ENCODE results near the gene UNK. TPM values are rescaled to one million over a fixed set of nuclear protein-coding genes. Genes with fewer than 3 reads are reported as not detected.
A peak's percentile ranks its signal among the peaks of the same experiment; 100 is the strongest.
"Not testable (repeated sequence)": the region's sequence is repeated elsewhere in the genome, so short reads cannot be mapped to it uniquely, and the experiment has no call there.

The UNK gene
- total and polyA plus RNA-seq, 9 of the 15 experiments (the other 6 are each of a cell fraction or from before 2014, with no cell fraction given): 12.8 to 38.6 (median 24.8) TPM

- TF ChIP-seq, protein P1, sequence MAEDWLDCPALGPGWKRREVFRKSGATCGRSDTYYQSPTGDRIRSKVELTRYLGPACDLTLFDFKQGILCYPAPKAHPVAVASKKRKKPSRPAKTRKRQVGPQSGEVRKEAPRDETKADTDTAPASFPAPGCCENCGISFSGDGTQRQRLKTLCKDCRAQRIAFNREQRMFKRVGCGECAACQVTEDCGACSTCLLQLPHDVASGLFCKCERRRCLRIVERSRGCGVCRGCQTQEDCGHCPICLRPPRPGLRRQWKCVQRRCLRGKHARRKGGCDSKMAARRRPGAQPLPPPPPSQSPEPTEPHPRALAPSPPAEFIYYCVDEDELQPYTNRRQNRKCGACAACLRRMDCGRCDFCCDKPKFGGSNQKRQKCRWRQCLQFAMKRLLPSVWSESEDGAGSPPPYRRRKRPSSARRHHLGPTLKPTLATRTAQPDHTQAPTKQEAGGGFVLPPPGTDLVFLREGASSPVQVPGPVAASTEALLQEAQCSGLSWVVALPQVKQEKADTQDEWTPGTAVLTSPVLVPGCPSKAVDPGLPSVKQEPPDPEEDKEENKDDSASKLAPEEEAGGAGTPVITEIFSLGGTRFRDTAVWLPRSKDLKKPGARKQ (CRISPR knock-in tag; IDR thresholded peaks at IDR 0.05): no peak
- TF ChIP-seq NCOA2 (IDR thresholded peaks at IDR 0.05; ENCODE audit: partially characterized antibody in 2 of 2) (no peak), ZNF785 (CRISPR knock-in tag; IDR thresholded peaks at IDR 0.05) (no peak), LCOR (CRISPR knock-in tag; IDR thresholded peaks at IDR 0.05) (no peak), COPS2 (conservative IDR thresholded peaks at IDR 0.05) (no peak), TFAP4 (CRISPR knock-in tag; IDR thresholded peaks at IDR 0.05; ENCODE audit: borderline replicate concordance) (peak; percentile 40; the same call in 1 of the 2 replicates), RFX1 (IDR thresholded peaks at IDR 0.05) (peak; percentile 75; the same call in 1 of the 2 replicates), ZEB2 (IDR thresholded peaks at IDR 0.05) (no peak), ARID3A (IDR thresholded peaks at IDR 0.05; ENCODE audit: borderline replicate concordance, low read depth, low read length) (no peak), HNRNPL (IDR thresholded peaks at IDR 0.05; ENCODE audit: low read depth, low read length) (no peak), HEY1 (CRISPR knock-in tag; IDR thresholded peaks at IDR 0.05; ENCODE audit: borderline replicate concordance) (no peak)
Measured at GRCh38 chr17:75864448-75864871, 79.9 kb downstream of the UNK start (continued).

- 79% methylated on average over 4 of the region's 4 CpGs for WGBS (ENCODE audit: insufficient coverage, low coverage, missing lambda C conversion rate)
- Histone ChIP-seq H3K4me2 (ENCODE audit: insufficient read depth, low read length) (peak overlapping the region; percentile 29), H3K4me1 (replicated peaks in 1 of 2; ENCODE audit: control insufficient read depth in 2 of 2, insufficient read depth in 2 of 2, low read length in 2 of 2) (peaks cover 18 to 34% of the 10 kb centered on the region in 2 experiments), H3K27ac (ENCODE audit: extremely low read depth, low read depth, low read length) (peak overlapping the region; percentile 57; the same call in 1 of the 3 replicates), H2AFZ (ENCODE audit: low read depth, low read length) (peak overlapping the region; percentile 90)
- H3K9ac ChIP-seq (ENCODE audit: insufficient read depth in 1 of 2, low read depth in 2 of 2, low read length in 2 of 2); H3K9me1 ChIP-seq (ENCODE audit: control insufficient read depth, insufficient read depth, low read length); H3K9me3 ChIP-seq (replicated peaks; ENCODE audit: control insufficient read depth, insufficient read depth, low read depth, low read length); H3K27me3 ChIP-seq (ENCODE audit: control insufficient read depth in 2 of 2, insufficient read depth in 2 of 2, low read length in 2 of 2); H3K4me3 ChIP-seq; H3K79me2 ChIP-seq (ENCODE audit: control insufficient read depth, insufficient read depth, low read length); H3K36me3 ChIP-seq (ENCODE audit: control insufficient read depth, insufficient read depth, low read length); in situ Hi-C loops (cut with MboI); intact Hi-C loops (cut with micrococcal nuclease); CTCF ChIA-PET (ENCODE audit: low intra/inter-chr PET ratio); H4K20me1 ChIP-seq (replicated peaks; ENCODE audit: control insufficient read depth, insufficient read depth, low read length); DNase-seq (ENCODE audit: extremely low read depth in 1 of 4, low spot score in 3 of 4); FAIRE-seq; BruUV-seq (replicated peaks): not testable (repeated sequence)
- POLR2A ChIA-PET: interaction anchor here (0.6 to 1.4 kb wide), 8 partner anchors 7 to 115 kb away, joined by 3 to 9 read pairs (median 4); partner anchors contain the start of gene WBP2
- ATAC-seq: 0 out of 3 replicates have a peak, but pooled peaks have one; percentile 7
Measured at GRCh38 chr17:75864887-75865286, 80.3 kb downstream of the UNK start.
